ENCODE results near the gene THRSP.
"Not testable (repeated sequence)": the region's sequence is repeated elsewhere in the genome, so short reads cannot be mapped to it uniquely, and the experiment has no call there.

The THRSP gene

DNA sequence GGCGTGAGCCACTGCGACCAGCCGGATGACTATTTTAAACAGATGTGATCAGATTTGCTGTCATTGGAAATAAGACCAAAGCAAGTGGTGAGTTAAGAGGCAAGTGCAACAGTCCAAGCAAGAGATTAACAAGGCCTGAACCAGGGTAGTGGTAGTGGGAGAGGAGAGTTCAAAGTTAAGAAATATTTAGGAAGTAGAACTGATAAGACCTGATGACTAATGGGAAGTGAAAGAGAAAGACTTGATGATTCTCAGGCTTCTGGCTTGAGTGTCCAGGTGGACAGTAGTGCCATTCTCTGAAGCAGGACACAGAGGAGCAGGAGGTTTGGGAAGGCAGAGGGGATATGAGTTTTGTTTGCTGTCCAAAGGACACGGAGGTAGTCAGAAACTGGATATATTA lies 8.8 kb downstream of the THRSP start:
- no peaks in the 10 kb centered on the region for H3K9me3 ChIP-seq (ENCODE audit: control insufficient read depth, insufficient read depth, low read length)
- no peak overlapping the region for H3K4me3 ChIP-seq (ENCODE audit: low read depth, low read length)
- H3K9ac ChIP-seq (ENCODE audit: low read depth, low read length), result no peak overlapping the region
- no peaks in the 10 kb centered on the region for H3K27me3 ChIP-seq (ENCODE audit: control insufficient read depth, insufficient read depth, low read length)
- H3K36me3 ChIP-seq (ENCODE audit: control insufficient read depth, insufficient read depth, low read length), result peaks cover 13% of the 10 kb centered on the region
- H3K4me1 ChIP-seq (ENCODE audit: control insufficient read depth, insufficient read depth, low read length), result no peaks in the 10 kb centered on the region

GRCh38 chr11:78074756-78075155 lies 11.1 kb downstream of the THRSP start:
- Histone ChIP-seq H3K27me3 (ENCODE audit: control insufficient read depth, insufficient read depth, low read length) (no peaks in the 10 kb centered on the region), H3K9ac (ENCODE audit: low read depth, low read length) (no peak overlapping the region), H3K36me3 (ENCODE audit: control insufficient read depth, insufficient read depth, low read length) (peaks cover 9% of the 10 kb centered on the region), H3K4me1 (ENCODE audit: control insufficient read depth, insufficient read depth, low read length) (peaks cover 6% of the 10 kb centered on the region), H3K9me3 (ENCODE audit: control insufficient read depth, insufficient read depth, low read length) (no peaks in the 10 kb centered on the region), H3K4me3 (ENCODE audit: low read depth, low read length) (no peak overlapping the region)

DNA sequence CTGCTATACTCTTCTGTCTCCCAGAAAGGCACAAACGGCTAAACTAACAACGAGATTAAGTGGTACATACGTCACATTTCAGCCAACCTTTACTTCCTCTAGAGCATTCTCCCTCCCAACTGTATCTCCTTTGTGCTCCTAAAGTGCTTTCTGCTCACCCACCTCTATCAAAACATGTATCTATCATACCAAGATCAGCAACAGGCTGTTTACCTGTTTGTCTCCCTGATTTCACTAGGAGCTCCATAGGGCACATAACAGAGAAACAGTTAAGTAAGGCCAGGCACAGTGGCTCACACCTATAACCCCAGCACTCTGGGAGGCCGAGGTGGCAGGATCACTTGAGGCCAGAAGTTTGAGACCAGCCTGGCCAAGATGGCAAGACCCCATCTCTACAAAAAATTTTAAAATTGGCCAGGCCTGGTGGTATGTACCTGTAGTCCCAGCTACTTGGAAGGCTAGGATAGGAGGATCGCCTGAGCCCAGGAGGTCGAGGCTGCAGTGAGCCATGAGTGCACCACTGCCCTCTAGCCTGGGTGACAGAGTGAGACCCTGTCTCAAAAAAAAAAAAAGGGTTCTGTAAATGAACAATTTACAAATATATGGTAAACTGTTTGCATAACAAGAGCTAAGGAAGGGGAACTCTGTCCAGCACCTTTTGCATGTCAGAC lies 13.2 kb downstream of the THRSP start:
- Histone ChIP-seq H3K9ac (ENCODE audit: low read depth, low read length) (no peak overlapping the region), H3K27me3 (ENCODE audit: control insufficient read depth, insufficient read depth, low read length) (peaks cover 4% of the 10 kb centered on the region), H3K4me1 (ENCODE audit: control insufficient read depth, insufficient read depth, low read length) (peaks cover 6% of the 10 kb centered on the region), H3K4me3 (ENCODE audit: low read depth, low read length) (no peak overlapping the region), H3K36me3 (ENCODE audit: control insufficient read depth, insufficient read depth, low read length) (peaks cover 4% of the 10 kb centered on the region), H3K9me3 (ENCODE audit: control insufficient read depth, insufficient read depth, low read length) (no peaks in the 10 kb centered on the region)

DNA sequence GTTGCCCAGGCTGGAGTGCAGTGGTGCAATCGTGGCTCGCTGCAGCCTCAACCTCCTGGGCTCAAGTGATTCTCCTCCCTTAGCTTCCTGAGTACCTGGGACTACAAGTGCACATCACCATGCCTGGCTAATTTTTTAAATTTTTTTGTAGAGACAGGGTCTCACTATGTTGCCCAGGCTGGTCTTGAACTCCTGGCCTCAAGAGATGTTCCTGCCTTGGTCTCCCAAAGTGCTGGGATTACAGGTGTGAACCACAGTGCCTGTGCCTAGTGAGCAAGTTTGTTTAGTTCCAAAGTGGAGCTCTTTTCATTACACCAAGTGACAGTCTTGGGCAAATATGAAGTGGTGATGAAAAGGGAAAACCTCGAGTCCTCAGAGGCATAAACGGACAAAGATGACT lies 13.9 kb downstream of the THRSP start:
- not testable (repeated sequence) for H3K4me3 ChIP-seq (ENCODE audit: low read depth, low read length); H3K36me3 ChIP-seq (ENCODE audit: control insufficient read depth, insufficient read depth, low read length); H3K27me3 ChIP-seq (ENCODE audit: control insufficient read depth, insufficient read depth, low read length); H3K4me1 ChIP-seq (ENCODE audit: control insufficient read depth, insufficient read depth, low read length); H3K9me3 ChIP-seq (ENCODE audit: control insufficient read depth, insufficient read depth, low read length); H3K9ac ChIP-seq (ENCODE audit: low read depth, low read length)

GRCh38 chr11:78078218-78079167 lies 14.8 kb downstream of the THRSP start:
- peak overlapping the region; percentile 95 for H3K9ac ChIP-seq (ENCODE audit: low read depth, low read length)
- H3K4me1 ChIP-seq (ENCODE audit: control insufficient read depth, insufficient read depth, low read length), result peaks cover 6% of the 10 kb centered on the region
- peaks cover 4% of the 10 kb centered on the region for H3K27me3 ChIP-seq (ENCODE audit: control insufficient read depth, insufficient read depth, low read length)
- H3K4me3 ChIP-seq (ENCODE audit: low read depth, low read length), result peak overlapping the region; percentile 98
- no peaks in the 10 kb centered on the region for H3K36me3 ChIP-seq (ENCODE audit: control insufficient read depth, insufficient read depth, low read length)
- no peaks in the 10 kb centered on the region for H3K9me3 ChIP-seq (ENCODE audit: control insufficient read depth, insufficient read depth, low read length)

- H3K36me3 ChIP-seq (ENCODE audit: control insufficient read depth, insufficient read depth, low read length), result no peaks in the 10 kb centered on the region
- H3K9ac ChIP-seq (ENCODE audit: low read depth, low read length), result peak within 1 kb of the TSS; percentile 95
- no peaks in the 10 kb centered on the region for H3K9me3 ChIP-seq (ENCODE audit: control insufficient read depth, insufficient read depth, low read length)
- peak within 1 kb of the TSS; percentile 98 for H3K4me3 ChIP-seq (ENCODE audit: low read depth, low read length)
- H3K4me1 ChIP-seq (ENCODE audit: control insufficient read depth, insufficient read depth, low read length), result peaks cover 6% of the 10 kb centered on the region
- H3K27me3 ChIP-seq (ENCODE audit: control insufficient read depth, insufficient read depth, low read length), result peaks cover 4% of the 10 kb centered on the region
These were observed 15.8 kb downstream of the THRSP start, which contains the start of gene NDUFC2 for GRCh38 chr11:78079232-78080083. NDUFC2 (minus strand) TSS chr11:78079862; CDS start chr11:78079744, 118 bp downstream.

GRCh38 chr11:78080084-78080817 lies 16.6 kb downstream of the THRSP start:
- no peaks in the 10 kb centered on the region for H3K9me3 ChIP-seq (ENCODE audit: control insufficient read depth, insufficient read depth, low read length)
- H3K27me3 ChIP-seq (ENCODE audit: control insufficient read depth, insufficient read depth, low read length), result peaks cover 4% of the 10 kb centered on the region
- H3K4me1 ChIP-seq (ENCODE audit: control insufficient read depth, insufficient read depth, low read length), result peaks cover 6% of the 10 kb centered on the region
- peak overlapping the region; percentile 95 for H3K9ac ChIP-seq (ENCODE audit: low read depth, low read length)
- H3K36me3 ChIP-seq (ENCODE audit: control insufficient read depth, insufficient read depth, low read length), result no peaks in the 10 kb centered on the region
- peak overlapping the region; percentile 98 for H3K4me3 ChIP-seq (ENCODE audit: low read depth, low read length)

DNA sequence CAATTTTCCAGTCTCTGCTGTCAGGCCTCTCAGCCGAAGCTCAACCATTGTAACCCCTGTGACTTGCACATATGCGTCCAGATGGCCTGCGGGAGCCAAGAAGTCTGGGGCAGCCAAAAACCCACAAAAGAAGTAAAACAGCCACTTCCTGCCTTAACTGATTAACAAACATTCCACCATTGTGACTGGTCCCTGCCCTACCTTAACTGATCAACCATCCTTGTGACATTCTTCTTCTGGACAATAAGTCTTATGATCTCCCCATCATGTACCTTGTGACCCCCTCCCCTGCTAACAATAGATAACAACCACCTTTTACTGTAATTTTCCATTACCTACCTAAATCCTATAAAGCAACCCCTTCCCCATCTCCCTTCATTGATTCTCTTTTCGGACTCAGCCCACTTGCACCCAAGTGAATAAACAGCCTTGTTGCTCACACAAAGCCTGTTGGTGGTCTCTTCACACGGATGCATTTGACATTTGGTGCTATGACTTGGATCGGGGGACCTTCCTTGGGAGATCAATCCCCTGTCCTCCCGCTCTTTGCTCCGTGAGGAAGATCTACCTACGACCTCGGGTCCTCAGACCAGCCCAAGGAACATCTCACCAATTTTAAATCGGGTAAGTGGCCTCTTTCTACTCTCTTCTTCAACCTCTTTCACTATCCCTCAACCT lies 17.3 kb downstream of the THRSP start:
- Histone ChIP-seq H3K36me3 (ENCODE audit: control insufficient read depth, insufficient read depth, low read length) (no peaks in the 10 kb centered on the region), H3K9ac (ENCODE audit: low read depth, low read length) (no peak overlapping the region), H3K4me1 (ENCODE audit: control insufficient read depth, insufficient read depth, low read length) (peaks cover 6% of the 10 kb centered on the region), H3K9me3 (ENCODE audit: control insufficient read depth, insufficient read depth, low read length) (no peaks in the 10 kb centered on the region), H3K27me3 (ENCODE audit: control insufficient read depth, insufficient read depth, low read length) (peaks cover 4% of the 10 kb centered on the region), H3K4me3 (ENCODE audit: low read depth, low read length) (no peak overlapping the region)

DNA sequence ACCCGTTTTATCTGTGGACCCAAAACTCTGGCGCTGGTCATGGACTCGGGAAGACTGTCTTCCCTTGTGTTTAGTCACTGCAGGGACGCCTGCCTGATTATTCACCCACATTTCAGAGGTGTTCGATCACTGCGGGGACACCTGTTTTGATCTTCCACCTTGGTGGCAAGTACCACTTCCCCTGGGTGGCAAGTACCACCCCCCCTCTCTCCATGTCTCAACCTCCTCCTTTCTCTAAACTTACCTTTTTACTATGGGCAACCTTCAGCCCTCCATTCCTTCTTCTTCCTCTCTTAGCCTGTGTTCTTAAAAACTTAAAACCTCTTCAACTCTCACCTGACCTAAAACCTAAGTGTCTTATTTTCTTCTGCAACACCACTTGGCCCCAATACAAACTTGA lies 17.9 kb downstream of the THRSP start:
- Histone ChIP-seq H3K36me3 (ENCODE audit: control insufficient read depth, insufficient read depth, low read length) (no peaks in the 10 kb centered on the region), H3K9me3 (ENCODE audit: control insufficient read depth, insufficient read depth, low read length) (no peaks in the 10 kb centered on the region), H3K4me3 (ENCODE audit: low read depth, low read length) (no peak overlapping the region), H3K9ac (ENCODE audit: low read depth, low read length) (no peak overlapping the region), H3K4me1 (ENCODE audit: control insufficient read depth, insufficient read depth, low read length) (peaks cover 6% of the 10 kb centered on the region), H3K27me3 (ENCODE audit: control insufficient read depth, insufficient read depth, low read length) (peaks cover 4% of the 10 kb centered on the region)

DNA sequence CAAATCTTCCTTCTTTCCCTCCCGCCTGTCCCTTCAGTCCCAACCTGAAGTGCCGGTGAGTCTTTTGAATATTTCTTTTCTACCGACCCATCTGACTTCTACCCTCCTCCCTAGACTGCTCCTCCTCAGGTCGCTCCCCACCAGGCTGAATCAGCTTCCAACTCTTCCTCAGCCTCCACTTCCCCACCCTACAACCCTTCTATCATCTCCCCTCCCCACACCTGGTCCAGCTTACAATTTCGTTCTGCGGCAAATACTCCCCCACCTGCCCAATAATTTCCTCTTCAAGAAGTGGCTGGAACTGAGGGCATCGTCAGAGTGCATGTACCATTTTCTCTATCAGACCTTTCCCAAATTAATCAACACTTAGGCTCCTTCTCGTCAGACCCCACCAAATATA lies 18.5 kb downstream of the THRSP start:
- Histone ChIP-seq H3K4me3 (ENCODE audit: low read depth, low read length) (no peak overlapping the region), H3K9ac (ENCODE audit: low read depth, low read length) (no peak overlapping the region), H3K4me1 (ENCODE audit: control insufficient read depth, insufficient read depth, low read length) (peaks cover 6% of the 10 kb centered on the region), H3K36me3 (ENCODE audit: control insufficient read depth, insufficient read depth, low read length) (no peaks in the 10 kb centered on the region), H3K27me3 (ENCODE audit: control insufficient read depth, insufficient read depth, low read length) (peaks cover 4% of the 10 kb centered on the region), H3K9me3 (ENCODE audit: control insufficient read depth, insufficient read depth, low read length) (no peaks in the 10 kb centered on the region)

Measured in iPS-15b (cell line).